ENCODE data around the gene PPA1.
"Not testable (repeated sequence)": the region's sequence is repeated elsewhere in the genome, so short reads cannot be mapped to it uniquely, and the experiment has no call there.

DNA sequence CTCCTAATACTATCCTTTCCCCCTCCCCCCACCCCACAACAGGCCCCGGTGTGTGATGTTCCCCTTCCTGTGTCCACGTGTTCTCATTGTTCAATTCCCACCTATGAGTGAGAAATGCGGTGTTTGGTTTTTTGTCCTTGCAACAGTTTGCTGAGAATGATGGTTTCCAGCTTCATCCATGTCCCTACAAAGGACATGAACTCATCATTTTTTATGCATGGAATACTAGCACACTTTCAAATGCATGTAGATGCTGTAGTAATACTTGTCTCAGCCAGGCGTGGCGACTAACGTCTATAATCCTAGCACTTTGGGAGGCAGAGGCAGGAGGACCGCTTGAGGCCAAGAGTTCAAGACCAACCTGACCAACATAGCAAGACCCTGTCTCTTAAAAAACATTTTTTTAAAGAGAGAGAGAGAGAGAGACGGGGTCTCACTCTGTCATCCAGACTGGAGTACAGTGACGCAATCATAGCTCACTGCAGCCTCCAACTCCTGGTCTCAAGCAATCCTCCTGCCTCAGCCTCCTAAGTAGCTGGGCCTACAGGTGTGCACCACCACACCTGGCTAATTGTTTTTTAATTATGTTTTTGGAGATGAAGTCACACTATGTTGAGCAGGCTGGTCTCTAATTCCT, 10.3 kb downstream of the PPA1 start:
- not testable (repeated sequence) for TF ChIP-seq POLR2AphosphoS5 (IDR thresholded peaks at IDR 0.05; ENCODE audit: borderline replicate concordance, low read depth, low read length); EZH2 (IDR thresholded peaks at IDR 0.05)
